ENCODE measurements around the gene PPM1B.

- TF ChIP-seq SP1 (IDR thresholded peaks at IDR 0.05) (no peak), BHLHE40 (IDR thresholded peaks at IDR 0.05; ENCODE audit: borderline replicate concordance) (no peak), PKNOX1 (IDR thresholded peaks at IDR 0.05) (no peak)
Observed at GRCh38 chr2:44152865-44153669, 15.6 kb upstream of the PPM1B start.
